ENCODE measurements around the gene ATP11A.
"Not testable (repeated sequence)": the region's sequence is repeated elsewhere in the genome, so short reads cannot be mapped to it uniquely, and the experiment has no call there.

ATP11A gene

DNA sequence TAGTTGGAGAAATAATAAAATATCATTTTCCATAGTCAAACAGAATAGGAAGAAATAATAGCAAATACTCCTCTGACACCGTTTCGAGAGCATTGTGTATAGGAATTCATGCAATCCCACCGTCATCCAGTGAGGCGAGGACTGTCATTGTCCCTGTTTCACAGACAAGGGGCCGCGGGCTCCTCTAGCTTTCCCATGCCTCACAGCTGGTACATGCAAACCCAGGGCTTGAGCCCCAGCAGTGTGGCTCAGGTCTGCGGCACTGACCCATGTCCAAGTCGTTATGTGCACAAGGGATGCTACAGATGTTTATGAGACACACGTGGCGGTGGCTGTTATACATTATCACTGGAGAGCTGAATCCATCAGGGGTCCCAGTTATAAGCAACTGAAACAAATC is 18.5 kb upstream of the ATP11A start:
- no peak for FAIRE-seq

DNA sequence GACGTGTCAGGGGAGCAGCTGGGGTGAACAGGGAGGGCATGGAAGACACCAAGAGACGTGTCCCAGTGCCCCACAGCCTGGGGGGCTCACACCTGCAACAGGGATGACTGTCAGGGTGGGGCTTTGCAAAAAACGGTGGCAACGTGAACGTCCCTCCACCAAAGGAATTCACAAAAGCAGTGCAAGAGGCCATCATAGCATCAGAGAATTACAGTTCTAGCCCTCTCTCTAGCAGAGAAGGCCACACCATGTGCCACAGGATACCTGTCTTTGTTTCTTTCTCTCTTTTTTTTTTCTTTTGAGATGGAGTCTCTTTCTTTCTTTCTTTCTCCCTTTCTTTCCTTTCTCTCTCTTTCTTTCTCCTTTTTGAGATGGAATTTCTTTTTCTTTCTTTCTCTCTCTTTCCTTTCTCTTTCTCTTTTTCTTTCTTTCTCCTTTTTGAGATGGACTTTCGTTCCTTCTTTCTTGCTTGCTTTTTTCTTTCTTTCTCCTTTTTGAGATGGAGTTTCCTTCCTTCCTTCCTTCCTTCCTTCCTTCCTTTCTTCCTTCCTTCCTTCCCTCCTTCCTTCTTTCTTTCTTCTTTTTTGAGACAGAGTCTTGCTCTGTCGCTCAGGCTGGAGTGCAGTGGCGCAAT is 17.1 kb upstream of the ATP11A start:
- no peak for FAIRE-seq

DNA sequence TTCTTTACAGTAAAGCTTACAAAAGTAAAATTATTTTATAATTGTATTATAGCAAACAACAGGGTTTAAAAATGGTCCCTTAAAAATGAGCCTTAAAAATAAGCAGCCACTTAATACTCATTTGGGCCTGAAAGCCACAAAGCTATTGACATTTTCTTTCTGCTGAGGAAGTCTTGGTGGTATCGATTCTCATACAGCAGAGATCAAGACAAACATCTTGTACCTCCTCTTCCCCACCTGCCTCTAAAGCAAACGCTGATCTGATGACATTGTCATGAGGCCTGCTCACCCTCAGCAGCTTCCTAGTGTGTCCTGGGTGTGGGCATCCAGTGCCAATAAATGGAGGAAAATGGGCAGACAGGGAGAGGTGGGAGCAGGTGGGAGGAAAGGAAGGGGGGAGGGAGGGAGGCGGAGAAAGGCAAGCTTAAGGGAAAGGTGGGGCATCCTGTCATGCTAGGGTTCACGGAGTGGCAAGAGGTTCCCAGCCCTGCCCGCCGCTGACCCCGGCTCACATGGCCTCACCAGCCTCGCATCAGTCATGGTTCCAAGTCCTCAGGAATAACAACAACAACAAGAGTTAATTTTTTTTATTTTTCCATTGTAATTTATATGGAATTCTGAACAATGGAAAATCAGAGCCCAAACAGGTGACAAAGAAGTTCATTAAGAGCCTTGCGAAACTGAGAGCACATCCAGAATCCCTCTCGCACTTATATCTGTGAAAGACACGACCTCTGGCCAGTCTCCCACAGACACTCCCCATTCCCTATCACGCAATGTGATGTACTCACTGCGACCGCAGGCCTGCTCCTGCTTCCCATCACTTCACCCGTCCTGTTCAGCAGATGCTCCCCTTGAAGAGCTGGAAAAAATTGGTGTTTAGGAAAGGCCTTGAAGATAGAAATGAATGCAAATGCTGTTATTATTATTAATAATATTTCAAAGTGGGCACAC is 15.1 kb upstream of the ATP11A start:
- no peak for FAIRE-seq

DNA sequence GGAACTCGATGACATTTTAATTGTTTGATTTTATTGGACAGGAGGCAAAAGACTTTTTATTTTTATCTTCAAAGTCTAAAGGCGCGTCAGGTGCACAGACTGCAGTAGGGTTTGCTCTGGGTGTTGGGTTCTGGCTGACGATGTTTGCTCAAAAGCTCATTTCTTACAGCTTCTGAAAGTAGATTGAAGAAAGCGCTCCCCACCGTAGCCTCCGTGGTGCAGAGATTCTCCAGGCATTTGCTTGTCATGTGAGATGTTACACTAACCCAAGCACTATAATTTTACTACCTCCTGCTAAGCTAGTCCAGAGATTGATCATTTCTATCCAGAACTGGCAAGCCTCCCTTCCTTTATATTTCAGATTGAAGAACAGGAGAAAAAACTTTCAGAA is 14.5 kb upstream of the ATP11A start:
- FAIRE-seq = no peak

DNA sequence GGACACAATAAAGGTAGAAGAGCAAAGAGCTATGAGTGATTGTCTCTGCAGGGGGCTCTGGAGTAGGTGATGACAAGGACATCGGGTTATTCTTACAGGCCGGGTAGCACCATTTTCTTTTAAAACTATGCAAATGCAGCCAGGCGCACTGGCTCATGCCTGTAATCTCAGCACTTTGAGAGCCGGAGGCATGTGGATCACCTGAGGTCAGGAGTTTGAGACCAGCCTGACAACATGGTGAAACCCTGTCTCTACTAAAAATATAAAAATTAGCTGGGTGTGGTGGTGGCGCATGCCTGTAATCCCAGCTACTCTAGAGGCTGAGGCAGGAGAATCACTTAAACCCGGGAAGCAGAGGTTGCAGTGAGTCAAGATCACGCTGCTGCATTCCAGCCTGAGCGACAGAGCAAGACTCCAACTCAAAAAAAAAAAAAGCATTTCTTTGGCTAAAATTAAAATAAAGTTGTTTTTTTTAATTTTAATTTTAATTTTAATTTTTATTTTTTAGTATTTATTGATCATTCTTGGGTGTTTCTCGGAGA is 12.3 kb upstream of the ATP11A start:
- not testable (repeated sequence) for FAIRE-seq

DNA sequence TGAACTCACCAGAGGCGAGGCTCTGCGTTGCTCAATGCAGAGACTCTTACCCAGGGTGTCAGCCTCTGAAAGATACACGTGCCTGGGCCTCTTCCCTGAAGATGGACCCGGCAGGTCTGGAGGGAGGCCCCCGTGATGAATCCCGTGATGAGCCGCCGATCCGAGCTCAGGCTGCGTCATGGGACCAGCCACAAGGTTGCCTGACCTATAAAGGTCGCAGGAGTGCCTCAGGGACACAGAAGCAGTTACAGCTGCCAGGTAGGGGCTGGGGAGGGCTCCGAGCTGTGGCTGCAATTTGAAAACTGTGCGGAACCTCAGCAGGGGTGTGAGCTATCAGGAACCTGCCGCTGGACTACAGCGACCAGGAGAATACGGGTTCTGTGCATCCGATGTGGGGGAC is 10.5 kb upstream of the ATP11A start:
- no peak for FAIRE-seq

DNA sequence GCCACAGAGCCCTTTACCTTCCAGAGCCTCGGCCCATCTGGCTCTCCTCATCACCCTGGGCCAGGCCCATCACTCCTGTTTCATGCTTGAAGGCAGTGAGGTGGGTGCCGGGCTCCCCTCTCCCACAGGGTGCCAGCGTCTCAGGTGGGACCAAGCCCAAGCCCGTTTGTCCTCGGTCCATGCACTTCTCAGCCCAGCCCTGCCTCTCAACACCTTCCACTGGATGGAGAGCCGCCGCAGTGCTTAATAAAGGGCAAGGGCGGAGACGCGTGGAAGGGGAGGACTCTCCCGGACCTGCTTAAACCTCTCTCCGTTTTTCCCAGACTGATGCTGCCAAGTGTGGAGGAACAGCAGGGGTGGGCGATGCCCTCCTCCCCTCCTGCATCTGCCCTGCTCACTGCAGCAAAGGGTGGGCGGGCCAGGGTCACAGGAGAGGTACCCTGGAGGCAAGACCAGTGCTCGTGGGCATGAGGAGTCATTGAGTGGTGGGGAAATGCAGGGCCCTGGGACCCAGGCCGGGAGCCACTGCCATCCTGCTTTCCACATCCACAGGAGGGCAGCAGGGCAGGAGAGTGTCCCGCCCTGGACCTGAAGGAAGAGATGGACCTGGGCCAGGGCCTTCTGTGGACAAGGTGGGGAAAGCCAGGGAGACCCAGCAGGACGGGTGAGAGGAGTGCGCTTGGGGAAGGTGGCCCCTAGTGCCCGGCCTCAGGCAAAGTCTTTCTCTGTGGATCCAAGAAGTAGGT is 9.7 kb upstream of the ATP11A start:
- FAIRE-seq = no peak

DNA sequence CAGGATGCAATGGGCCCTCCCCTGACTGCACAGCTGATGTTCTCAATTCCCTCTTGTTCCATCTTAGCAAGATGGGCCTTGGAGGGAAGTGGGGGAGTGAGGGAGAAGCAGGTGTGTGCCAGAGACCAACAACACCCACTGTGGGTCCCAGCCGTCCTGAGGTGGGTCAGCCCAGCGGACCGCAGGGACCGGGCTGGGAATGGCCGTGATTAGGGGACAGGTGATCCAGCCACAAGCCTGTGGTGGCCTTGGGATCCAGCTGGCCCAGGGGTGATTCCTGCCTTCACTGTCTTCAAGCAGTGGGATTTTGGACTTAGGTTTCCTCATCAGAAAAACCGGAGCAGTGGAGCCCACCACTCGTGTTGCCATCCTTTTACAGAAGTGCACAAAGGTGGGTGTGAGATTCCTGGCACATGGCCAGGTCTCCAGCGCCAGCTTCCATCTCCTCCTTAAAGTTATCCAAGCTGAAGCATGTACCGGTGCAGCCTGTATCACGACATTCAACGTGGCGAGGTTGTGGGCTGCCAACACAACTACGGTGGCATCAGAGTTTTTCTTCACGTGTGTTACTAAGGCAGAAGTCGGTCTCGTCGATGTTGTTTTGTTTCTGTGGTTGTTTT is 9.0 kb upstream of the ATP11A start:
- FAIRE-seq = no peak

DNA sequence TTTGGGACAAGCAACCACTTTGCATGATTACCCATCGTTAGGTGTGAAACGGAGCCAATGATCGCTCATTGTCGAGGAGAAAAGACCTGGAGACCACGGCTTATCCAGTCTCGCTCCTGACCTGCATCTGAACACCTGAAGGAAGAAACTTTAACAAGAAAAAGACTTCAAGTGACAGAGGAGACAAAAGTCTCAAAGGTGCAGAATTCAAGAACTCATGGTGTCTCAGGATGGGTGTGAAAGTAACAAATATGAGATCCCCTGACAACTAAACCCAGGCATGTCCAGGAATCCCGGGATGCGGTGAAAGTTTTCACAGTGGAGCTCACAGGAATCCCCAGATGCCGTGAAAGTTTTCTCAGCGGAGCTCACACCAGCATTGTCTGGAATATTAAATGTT is 6.3 kb upstream of the ATP11A start:
- FAIRE-seq = no peak

DNA sequence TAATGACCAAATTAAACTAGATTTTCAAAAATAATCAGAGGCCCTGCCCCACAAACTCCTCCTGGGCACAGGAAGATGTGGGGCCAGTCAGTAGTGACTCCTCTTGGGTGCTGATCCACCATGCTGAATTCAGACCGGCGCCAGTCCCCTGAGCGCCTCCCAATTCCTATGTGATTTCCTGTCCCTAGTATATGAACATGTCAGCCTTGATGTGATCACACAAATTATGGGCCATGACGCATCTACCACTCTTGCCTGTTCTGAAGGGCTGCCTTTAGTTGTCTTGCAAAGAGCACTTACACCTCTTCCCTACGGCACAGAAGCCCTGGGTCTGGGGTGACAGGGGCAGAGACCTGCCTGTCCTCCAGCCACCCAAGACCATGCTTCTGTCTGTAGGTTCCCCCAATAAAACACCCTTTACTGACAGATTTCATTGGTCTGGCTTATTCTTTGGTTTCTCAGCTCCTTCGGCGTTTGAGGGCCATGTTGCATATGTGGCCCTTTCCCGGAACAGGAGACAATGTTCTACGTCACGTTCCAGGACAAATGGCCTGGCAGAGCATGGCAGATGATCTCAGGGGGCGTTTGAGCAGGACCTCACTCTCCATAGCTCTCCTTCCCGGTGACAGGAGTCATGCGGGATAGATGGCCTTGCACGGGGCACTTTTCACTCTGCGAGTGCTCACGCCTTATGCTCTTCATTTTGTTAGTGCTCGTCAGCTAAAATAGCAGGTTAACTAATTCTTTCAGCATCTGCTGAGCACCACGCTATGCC is 5.6 kb upstream of the ATP11A start:
- no peak for FAIRE-seq

DNA sequence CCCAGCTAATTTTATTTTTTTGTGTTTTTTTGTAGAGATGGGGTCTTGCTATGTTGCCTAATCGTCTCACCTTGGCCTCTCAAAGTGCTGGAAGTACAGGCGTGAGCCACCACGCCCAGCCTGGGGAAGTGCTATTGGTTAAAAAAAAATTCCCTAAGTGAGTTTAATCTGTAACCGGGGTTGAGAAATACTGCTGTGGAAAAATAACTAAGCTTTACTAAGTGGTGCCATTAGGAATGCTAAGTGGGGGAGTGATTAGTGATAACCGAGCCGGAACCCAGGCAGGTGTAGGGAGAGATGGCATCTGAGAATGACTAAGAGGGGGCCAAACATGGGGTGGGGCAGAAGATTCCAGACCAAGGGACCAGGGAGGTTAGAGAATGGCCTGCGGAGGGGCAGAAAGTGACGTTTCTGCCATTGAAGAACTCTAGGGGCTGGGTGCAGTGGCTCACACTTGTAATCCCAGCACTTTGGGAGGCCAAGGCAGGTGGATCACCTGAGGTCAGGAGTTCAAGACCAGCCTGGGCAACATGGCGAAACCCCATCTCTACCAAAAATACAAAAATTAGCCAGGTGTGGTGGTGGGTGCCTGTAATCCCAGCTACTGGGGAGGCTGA is 4.5 kb upstream of the ATP11A start:
- FAIRE-seq = not testable (repeated sequence)

DNA sequence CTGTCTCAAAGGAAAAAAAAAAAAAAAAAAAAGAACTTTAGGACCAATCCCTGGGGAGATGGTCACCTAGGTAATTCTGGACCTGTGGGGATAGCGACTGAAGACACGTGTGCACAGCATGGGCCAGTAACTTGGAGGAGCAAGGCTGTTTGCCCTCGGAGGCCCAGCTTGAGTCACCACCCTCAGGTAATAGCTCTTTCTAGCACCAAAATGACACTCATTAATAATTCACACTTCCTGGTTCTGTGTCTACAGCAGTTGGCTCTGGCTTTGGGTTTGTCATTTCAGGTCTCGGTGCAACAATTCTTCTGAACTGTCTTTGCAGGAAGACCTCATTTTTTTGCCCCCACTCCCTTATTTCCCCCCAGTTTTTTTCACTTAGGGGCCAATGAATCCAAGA is 3.9 kb upstream of the ATP11A start:
- FAIRE-seq = no peak

DNA sequence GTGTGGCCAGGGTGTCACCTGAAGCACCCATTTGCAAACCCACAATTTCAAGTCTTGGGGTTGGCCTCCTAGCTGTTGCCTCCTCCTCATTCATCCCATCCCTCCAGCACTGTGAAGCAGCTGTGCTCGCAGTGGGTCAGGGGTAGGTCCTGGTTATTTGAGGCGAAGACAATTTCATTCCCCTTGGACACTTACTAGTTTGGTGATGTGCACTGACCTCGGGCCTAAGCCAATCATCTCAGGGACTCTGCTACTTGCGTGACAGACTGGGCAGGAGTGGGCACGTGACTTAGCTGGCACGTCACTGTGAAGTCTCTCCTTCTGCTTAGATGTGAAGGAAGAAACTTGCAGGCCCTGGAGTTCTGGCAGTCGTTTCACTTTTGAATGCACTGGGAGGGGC is 3.5 kb upstream of the ATP11A start:
- FAIRE-seq = no peak

DNA sequence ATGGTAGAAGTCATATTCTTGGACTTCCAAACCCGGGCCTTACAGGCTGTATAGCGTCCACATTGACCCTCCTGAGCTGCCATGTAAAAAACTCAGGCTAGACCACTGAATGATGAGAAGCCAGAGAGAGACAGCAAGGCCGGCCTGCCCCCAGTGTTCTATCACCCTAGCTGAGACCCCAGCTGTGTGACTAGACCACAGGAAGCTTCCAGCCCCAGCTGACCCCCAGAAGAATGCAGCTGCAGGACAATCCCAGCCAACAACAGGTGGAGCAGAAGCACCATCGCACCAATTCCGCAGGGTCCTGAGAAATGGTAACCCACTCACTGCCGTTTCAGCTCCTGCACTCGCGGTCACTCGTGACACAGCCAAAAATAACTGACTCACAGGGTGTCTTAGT is 2.9 kb upstream of the ATP11A start:
- no peak for FAIRE-seq

DNA sequence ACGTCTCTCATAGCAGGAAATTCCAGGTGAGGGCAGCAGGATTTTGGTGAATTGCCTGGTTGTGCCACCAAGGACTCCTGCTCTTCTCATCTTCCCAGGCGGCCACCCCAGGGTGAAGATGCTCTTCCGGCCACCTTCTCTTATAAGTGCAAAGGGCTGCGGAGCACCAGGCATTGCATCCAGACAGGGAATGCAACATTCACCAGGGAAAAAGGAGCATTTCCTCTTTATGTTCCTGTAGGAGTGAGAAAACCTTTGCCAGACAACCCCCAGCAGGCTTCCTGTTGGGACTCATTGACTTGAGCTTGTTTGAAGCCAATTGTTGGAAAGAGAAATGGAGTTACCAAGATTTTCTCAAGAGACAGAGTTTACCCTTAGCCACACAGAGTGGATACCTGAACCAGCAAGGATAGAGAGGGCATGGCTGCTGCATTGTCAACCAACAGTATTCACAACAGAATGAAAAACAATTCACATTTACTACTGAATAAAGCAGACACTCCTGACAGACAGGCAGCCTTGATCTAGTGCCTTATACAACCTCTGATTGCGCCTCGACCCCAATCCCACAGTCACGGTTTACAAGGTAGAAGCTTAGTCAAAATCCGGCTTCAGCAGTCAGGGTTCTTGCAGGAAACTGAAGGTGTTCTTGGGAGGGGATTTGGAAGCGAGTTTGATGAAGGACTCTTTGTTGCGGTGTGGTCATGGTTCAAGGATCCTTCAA is 1.8 kb upstream of the ATP11A start:
- FAIRE-seq = no peak

DNA sequence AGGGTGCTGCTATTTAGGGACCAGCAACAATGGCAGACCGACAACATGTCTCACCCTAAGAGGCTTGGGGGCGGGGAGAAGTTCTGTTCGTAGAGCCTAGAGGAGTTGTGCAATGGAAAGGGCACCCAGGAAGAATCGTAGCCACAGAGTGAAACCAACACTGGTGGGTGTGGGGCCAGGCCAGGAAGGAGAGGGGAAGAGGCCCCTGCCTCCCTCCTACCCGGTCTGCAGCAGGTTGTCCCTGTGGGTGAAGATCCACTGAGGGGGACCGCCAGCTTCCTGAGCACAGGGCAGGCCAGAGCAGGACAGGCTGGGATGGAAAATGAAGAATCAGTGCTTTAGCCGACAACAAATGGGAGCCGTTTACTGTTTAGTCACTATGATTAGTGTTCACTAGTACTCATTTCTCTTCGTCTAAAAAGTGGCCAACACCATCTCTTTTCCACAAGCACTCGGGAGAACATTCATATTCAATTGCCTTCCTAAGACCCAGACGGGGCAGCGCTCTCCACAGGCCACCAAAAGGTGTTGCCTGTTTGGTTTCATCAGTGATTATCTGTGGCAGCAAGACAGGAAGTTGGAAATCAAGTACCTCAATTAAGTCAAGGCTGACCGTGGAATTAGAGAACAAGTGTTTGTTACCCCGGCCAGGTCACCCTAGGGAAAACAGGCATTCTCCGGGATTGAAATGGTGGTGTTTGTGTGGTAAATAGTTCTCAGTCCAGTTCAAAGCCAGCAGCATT is 1.1 kb upstream of the ATP11A start:
- no peak for FAIRE-seq

DNA sequence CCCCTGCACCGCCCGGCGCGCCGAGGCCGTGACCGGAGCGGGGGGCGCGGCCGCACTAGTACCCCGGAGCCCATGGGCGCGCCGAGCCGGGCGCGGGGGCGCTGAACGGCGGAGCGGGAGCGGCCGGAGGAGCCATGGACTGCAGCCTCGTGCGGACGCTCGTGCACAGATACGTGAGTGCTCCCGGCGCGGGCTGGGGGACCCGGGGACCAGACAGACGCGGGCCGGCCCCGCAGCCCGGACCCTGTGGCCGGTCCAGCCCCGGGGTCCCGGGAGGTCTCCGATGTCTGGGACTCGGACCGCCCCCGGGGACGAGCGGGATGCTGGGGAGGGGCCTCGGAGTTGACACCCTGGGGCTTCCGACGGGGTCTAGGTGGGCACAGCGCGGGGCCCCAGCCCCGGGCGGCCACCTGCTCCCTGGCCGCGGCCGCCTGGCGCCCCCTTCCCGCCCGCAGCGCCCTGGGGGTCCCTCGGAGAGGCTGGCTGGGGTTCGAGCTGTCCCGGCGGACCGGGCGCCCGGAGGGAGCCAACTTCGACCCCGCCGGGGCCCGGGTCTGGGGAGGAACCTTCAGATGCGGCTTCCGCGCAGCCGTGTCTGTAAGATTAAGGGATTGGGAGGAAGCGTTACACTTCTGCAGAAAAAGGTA is 568 bp downstream of the ATP11A start:
- FAIRE-seq = no peak

DNA sequence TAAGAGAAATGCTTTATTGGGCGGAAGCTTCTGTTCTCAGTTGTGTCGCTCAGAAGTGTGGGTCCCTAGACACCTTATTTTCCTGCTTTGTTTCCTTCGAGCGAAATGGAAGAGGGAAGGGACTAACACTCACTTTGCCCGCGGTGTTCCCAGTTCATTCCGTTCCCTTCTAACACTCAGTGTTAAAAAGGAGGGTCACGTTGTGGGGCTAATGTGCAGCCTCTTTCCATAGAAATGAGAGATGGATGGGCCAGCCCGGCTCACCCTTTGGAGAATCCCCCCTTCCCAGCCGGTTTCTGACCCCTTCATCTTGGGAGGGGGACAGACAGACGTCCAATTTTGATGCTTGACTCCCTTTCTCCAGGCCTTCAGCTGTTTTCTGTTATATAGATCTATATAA is 2.3 kb downstream of the ATP11A start:
- no peak for FAIRE-seq

DNA sequence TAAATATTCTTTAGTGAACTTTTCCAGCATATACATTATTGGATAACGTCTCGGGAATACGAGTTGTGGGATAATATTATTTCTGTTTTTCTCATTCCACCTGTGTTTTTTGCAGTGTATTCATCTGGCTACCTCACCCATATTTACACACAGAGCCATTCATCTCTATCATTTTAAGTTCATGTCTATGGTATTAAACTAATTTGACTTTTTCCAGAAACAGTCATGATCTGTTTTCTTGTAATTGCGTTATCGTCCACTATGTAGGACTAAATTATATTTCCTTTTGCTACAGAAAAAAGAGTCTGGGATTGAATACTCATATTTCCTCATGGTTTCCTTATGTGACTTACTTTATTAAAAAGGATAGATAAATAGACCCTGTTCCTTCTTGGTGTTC is 2.7 kb downstream of the ATP11A start:
- FAIRE-seq = no peak
